ACC112 (cell line): ENCODE measurements around the gene RHEBL1.

Source experiments
- H2AFZ ChIP-seq: fragments of 200-600 bp; sonication (generic); one replicate; pipeline ENCODE4 v1.6.0; 2017; ENCODE audit warnings: antibody characterized with exemption, low read length; ENCODE audit not compliant: unreplicated experiment
- H3K27ac ChIP-seq: fragments of 200-600 bp; sonication (generic); 2 replicates; pipeline ENCODE4 v1.5.1; 2014; ENCODE audit warnings: low read depth, mild to moderate bottlenecking, antibody characterized with exemption, low read length, moderate library complexity
- H3K27me3 ChIP-seq: fragments of 200-600 bp; sonication (generic); 2 replicates; pipeline ENCODE4 v1.6.1; 2014; ENCODE audit warnings: mild to moderate bottlenecking, antibody characterized with exemption, low read length, moderate library complexity, mixed read lengths; ENCODE audit not compliant: insufficient read depth
- H3K36me3 ChIP-seq: fragments of 200-600 bp; sonication (generic); 2 replicates; pipeline ENCODE4 v1.6.1; 2016; ENCODE audit warnings: mild to moderate bottlenecking, antibody characterized with exemption, low read length, moderate library complexity, mixed read lengths; ENCODE audit not compliant: insufficient read depth
- H3K4me1 ChIP-seq: fragments of 200-600 bp; sonication (generic); one replicate; pipeline ENCODE4 v1.6.1; 2016; ENCODE audit warnings: low read length, mixed read lengths; ENCODE audit not compliant: insufficient read depth, unreplicated experiment, control insufficient read depth
- H3K4me3 ChIP-seq: fragments of 200-600 bp; sonication (generic); 2 replicates; pipeline ENCODE4 v1.5.1; 2014; ENCODE audit warnings: mild to moderate bottlenecking, low read depth, low read length
- H3K79me2 ChIP-seq: fragments of 200-600 bp; sonication (generic); one replicate; pipeline ENCODE4 v1.6.0; 2016; ENCODE audit warnings: low read length; ENCODE audit not compliant: control insufficient read depth, unreplicated experiment, insufficient read depth

RHEBL1 gene

GRCh38 chr12:49069507-49070346 lies at the start of gene RHEBL1:
TSS of gene RHEBL1 (minus strand) at chr12:49069979. CDS start at chr12:49069785, 194 bp downstream.
- Histone ChIP-seq H3K79me2 (no peaks in the 10 kb centered on the region), H3K36me3 (no peaks in the 10 kb centered on the region; the same call in 1 of the 2 replicates), H3K27me3 (no peaks in the 10 kb centered on the region), H2AFZ (peak within 1 kb of the TSS; percentile 98), H3K4me1 (peaks cover 6% of the 10 kb centered on the region), H3K4me3 (peak within 1 kb of the TSS; percentile 99), H3K27ac (peak within 1 kb of the TSS; percentile 70)

- H3K27ac ChIP-seq, result peak overlapping the region; percentile 7; the same call in 1 of the 2 replicates
- H3K27me3 ChIP-seq, result no peaks in the 10 kb centered on the region
- peak overlapping the region; percentile 98 for H2AFZ ChIP-seq
- H3K36me3 ChIP-seq, result no peaks in the 10 kb centered on the region
- H3K4me1 ChIP-seq, result peaks cover 14% of the 10 kb centered on the region
- H3K4me3 ChIP-seq, result peak overlapping the region; percentile 98
- H3K79me2 ChIP-seq, result peaks cover 29% of the 10 kb centered on the region
These were observed 41.4 kb upstream of the RHEBL1 start for GRCh38 chr12:49111206-49111605.

- H3K4me1 ChIP-seq, result peaks cover 20% of the 10 kb centered on the region
- H3K79me2 ChIP-seq, result peaks cover 35% of the 10 kb centered on the region
- peak within 1 kb of the TSS; percentile 99 for H2AFZ ChIP-seq
- no peaks in the 10 kb centered on the region for H3K36me3 ChIP-seq
- no peaks in the 10 kb centered on the region for H3K27me3 ChIP-seq
- H3K27ac ChIP-seq, result peak within 1 kb of the TSS; percentile 50; the same call in 1 of the 2 replicates
- H3K4me3 ChIP-seq, result peak within 1 kb of the TSS; percentile 98
These were observed 40.8 kb upstream of the RHEBL1 start, which contains the start of gene LMBR1L for GRCh38 chr12:49110464-49111155. TSS of gene LMBR1L (minus strand) at chr12:49110847. CDS start at chr12:49110555, 292 bp downstream.

- Histone ChIP-seq H2AFZ (peak overlapping the region; percentile 99), H3K4me1 (peaks cover 27% of the 10 kb centered on the region), H3K79me2 (peaks cover 39% of the 10 kb centered on the region)
These were observed 40.1 kb upstream of the RHEBL1 start for GRCh38 chr12:49109641-49110463.

GRCh38 chr12:49108958-49109404 lies 39.2 kb upstream of the RHEBL1 start:
- peaks cover 27% of the 10 kb centered on the region for H3K4me1 ChIP-seq
- peak overlapping the region; percentile 33; the same call in 1 of the 2 replicates for H3K27ac ChIP-seq
- no peak overlapping the region for H2AFZ ChIP-seq
- H3K36me3 ChIP-seq, result no peaks in the 10 kb centered on the region
- peak overlapping the region; percentile 98 for H3K4me3 ChIP-seq
- H3K27me3 ChIP-seq, result no peaks in the 10 kb centered on the region
- peaks cover 39% of the 10 kb centered on the region for H3K79me2 ChIP-seq

More at GRCh38 chr12:49109641-49110463, 40.1 kb upstream of the RHEBL1 start:
- no peaks in the 10 kb centered on the region for H3K27me3 ChIP-seq
- peak overlapping the region; percentile 98 for H3K4me3 ChIP-seq
- peak overlapping the region; percentile 50; the same call in 1 of the 2 replicates for H3K27ac ChIP-seq
- H3K36me3 ChIP-seq, result no peaks in the 10 kb centered on the region

- Histone ChIP-seq H3K27me3 (no peaks in the 10 kb centered on the region), H3K36me3 (peaks cover 3% of the 10 kb centered on the region; the same call in 1 of the 2 replicates), H2AFZ (no peak overlapping the region), H3K79me2 (peaks cover 39% of the 10 kb centered on the region), H3K4me3 (peak overlapping the region; percentile 20; the same call in 1 of the 2 replicates), H3K4me1 (peaks cover 27% of the 10 kb centered on the region), H3K27ac (peak overlapping the region; percentile 82)
These were observed 35.8 kb upstream of the RHEBL1 start for GRCh38 chr12:49105504-49106084.

- no peak overlapping the region for H3K27ac ChIP-seq
- H3K36me3 ChIP-seq, result peaks cover 3% of the 10 kb centered on the region; the same call in 1 of the 2 replicates
These were observed 35.0 kb upstream of the RHEBL1 start for GRCh38 chr12:49104822-49105221.

GRCh38 chr12:49100380-49100779 lies 30.6 kb upstream of the RHEBL1 start:
- Histone ChIP-seq H3K27ac (no peak overlapping the region), H3K27me3 (no peaks in the 10 kb centered on the region), H3K4me1 (peaks cover 5% of the 10 kb centered on the region), H3K36me3 (peaks cover 3% of the 10 kb centered on the region; the same call in 1 of the 2 replicates), H3K4me3 (no peak overlapping the region), H3K79me2 (peaks cover 4% of the 10 kb centered on the region), H2AFZ (no peak overlapping the region)

More at GRCh38 chr12:49104822-49105221, 35.0 kb upstream of the RHEBL1 start:
- Histone ChIP-seq H3K4me1 (peaks cover 27% of the 10 kb centered on the region), H3K27me3 (no peaks in the 10 kb centered on the region), H3K4me3 (no peak overlapping the region), H2AFZ (no peak overlapping the region), H3K79me2 (peaks cover 37% of the 10 kb centered on the region)

- Histone ChIP-seq H3K36me3 (peaks cover 3% of the 10 kb centered on the region; the same call in 1 of the 2 replicates), H2AFZ (no peak overlapping the region), H3K79me2 (no peaks in the 10 kb centered on the region), H3K4me1 (peaks cover 14% of the 10 kb centered on the region), H3K27me3 (peaks cover 15% of the 10 kb centered on the region), H3K4me3 (no peak overlapping the region), H3K27ac (no peak overlapping the region)
These were observed 28.9 kb upstream of the RHEBL1 start for GRCh38 chr12:49098703-49099102.
